ENCODE measurements around the gene RRP1.

DNA sequence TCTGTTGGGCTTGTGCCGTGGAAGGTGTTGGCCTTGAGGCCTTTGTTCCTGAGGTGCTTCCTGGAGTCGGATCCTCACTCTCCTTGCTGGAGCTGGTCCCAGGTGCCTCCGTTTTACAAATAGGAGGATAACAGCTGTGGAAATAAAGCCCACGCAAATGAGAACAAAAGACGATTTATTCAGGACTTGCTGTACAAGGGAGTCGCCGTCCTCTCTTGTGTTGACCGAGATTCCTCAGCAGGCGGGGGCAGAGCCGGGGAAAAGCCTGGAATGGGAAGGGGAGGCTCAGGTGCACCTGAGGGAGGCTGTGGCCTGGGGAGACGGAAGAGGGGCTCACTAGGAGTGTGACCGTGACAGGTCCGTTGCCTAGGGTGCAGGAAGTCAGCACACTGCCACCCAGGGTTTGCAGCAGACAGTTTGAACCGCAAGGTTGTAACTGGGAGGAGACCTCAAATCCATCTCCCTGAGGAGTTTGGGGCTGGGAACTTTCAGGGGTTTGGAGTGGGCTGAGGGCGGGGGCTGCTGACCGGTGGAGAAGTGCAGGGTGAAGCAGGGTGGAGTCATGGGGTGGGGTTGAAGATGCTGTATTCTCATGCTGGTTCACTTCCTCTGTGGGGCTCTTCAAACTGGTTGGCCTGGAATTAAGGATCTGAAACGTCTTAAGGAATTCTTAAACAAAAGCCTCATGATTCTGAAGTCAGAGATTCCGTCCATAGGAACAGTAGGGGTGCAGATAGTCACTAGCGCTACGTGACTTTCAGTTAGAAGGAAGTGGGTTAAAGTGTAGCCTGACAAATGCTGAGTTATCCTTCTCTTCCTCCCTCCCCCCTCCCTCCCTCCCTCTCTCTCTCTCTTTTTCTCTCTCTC is 10.7 kb upstream of the RRP1 start:
- no peak for TF ChIP-seq POLR2AphosphoS5 (IDR thresholded peaks at IDR 0.05; ENCODE audit: insufficient read depth in 1 of 2, low read depth in 1 of 2)
- TF ChIP-seq, protein P1, sequence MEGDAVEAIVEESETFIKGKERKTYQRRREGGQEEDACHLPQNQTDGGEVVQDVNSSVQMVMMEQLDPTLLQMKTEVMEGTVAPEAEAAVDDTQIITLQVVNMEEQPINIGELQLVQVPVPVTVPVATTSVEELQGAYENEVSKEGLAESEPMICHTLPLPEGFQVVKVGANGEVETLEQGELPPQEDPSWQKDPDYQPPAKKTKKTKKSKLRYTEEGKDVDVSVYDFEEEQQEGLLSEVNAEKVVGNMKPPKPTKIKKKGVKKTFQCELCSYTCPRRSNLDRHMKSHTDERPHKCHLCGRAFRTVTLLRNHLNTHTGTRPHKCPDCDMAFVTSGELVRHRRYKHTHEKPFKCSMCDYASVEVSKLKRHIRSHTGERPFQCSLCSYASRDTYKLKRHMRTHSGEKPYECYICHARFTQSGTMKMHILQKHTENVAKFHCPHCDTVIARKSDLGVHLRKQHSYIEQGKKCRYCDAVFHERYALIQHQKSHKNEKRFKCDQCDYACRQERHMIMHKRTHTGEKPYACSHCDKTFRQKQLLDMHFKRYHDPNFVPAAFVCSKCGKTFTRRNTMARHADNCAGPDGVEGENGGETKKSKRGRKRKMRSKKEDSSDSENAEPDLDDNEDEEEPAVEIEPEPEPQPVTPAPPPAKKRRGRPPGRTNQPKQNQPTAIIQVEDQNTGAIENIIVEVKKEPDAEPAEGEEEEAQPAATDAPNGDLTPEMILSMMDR (IDR thresholded peaks at IDR 0.05), result no peak

Measured in vagina (tissue), 2 donors.